Measurements from ENCODE around the gene DOCK6. TPM values are rescaled to one million over a fixed set of nuclear protein-coding genes. Genes with fewer than 3 reads are reported as not detected.

DOCK6 gene
- total RNA-seq, 2 donors from 2014 or later: 77.1 to 89.2 TPM

DNA sequence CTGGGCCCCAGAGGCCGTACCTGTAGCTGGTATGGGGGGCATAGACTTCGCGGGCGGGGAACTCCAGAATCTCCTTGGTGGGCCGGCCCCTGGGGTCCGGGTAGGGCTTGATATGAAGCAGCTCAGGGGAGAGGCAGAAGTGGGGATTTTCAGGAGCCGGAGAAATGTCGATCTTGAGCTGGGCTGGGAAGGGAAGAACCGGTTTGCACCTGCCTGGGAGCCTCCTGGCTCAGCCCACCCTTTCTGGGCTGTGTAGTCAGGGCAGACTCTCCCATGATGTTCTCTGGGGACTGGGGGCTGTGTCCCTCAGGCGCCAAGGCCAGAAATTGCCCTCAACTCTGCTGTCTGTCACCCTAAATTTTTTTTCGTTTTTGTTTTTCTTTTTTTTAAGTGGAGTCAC is 20.3 kb downstream of the DOCK6 start:
- no peak overlapping the region for H3K27ac ChIP-seq
- intact Hi-C loops (cut with DNase I): no loop called here
- H3K4me1 ChIP-seq: peaks cover 6% of the 10 kb centered on the region
- no peak for DNase-seq
- TF ChIP-seq, protein P1, sequence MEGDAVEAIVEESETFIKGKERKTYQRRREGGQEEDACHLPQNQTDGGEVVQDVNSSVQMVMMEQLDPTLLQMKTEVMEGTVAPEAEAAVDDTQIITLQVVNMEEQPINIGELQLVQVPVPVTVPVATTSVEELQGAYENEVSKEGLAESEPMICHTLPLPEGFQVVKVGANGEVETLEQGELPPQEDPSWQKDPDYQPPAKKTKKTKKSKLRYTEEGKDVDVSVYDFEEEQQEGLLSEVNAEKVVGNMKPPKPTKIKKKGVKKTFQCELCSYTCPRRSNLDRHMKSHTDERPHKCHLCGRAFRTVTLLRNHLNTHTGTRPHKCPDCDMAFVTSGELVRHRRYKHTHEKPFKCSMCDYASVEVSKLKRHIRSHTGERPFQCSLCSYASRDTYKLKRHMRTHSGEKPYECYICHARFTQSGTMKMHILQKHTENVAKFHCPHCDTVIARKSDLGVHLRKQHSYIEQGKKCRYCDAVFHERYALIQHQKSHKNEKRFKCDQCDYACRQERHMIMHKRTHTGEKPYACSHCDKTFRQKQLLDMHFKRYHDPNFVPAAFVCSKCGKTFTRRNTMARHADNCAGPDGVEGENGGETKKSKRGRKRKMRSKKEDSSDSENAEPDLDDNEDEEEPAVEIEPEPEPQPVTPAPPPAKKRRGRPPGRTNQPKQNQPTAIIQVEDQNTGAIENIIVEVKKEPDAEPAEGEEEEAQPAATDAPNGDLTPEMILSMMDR (IDR thresholded peaks at IDR 0.05): no peak
- no peak for TF ChIP-seq POLR2A (IDR thresholded peaks at IDR 0.05)
- 76 to 91% methylated on average over 10 of the region's 11 CpGs for WGBS, 2 donors
- no peaks in the 10 kb centered on the region for H3K36me3 ChIP-seq (replicated peaks in 1 of 2; ENCODE audit: insufficient read depth in 1 of 2, low read depth in 2 of 2)
- no peak overlapping the region for H3K4me3 ChIP-seq
- H3K27me3 ChIP-seq: no peaks in the 10 kb centered on the region
- ATAC-seq: no peak
- H3K9me3 ChIP-seq: no peaks in the 10 kb centered on the region

DNA sequence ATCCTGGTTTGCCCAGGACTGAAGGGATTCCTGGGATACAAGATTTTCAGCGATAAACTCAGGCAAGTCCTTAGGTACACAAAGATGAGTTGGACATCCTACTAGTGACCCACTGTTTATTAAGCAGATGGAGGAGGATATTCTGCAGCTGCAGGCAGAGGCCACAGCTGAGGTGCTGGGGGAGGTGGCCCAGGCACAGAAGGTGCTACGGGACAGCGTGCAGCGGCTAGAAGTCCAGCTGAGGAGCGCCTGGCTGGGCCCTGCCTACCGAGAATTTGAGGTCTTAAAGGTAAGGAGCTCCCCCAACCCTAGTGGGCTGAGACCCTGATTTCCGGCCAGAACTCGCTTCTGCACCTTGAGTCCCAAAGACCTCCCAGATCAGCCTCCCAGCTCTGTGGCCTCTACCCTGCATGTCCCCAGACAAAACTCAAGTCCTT is 22.3 kb downstream of the DOCK6 start:
- no peak overlapping the region for H3K27ac ChIP-seq
- H3K36me3 ChIP-seq (replicated peaks in 1 of 2; ENCODE audit: insufficient read depth in 1 of 2, low read depth in 2 of 2): no peaks in the 10 kb centered on the region
- peaks cover 6% of the 10 kb centered on the region for H3K4me1 ChIP-seq
- intact Hi-C loops (cut with DNase I): no loop called here
- 97 to 100% methylated on average over 1 to 8 of the region's 8 CpGs for WGBS, 2 donors
- no peak for ATAC-seq
- TF ChIP-seq, protein P1 (IDR thresholded peaks at IDR 0.05): no peak
- TF ChIP-seq POLR2A (IDR thresholded peaks at IDR 0.05): no peak
- H3K27me3 ChIP-seq: no peaks in the 10 kb centered on the region
- no peak for DNase-seq
- no peak overlapping the region for H3K4me3 ChIP-seq
- no peaks in the 10 kb centered on the region for H3K9me3 ChIP-seq

DNA sequence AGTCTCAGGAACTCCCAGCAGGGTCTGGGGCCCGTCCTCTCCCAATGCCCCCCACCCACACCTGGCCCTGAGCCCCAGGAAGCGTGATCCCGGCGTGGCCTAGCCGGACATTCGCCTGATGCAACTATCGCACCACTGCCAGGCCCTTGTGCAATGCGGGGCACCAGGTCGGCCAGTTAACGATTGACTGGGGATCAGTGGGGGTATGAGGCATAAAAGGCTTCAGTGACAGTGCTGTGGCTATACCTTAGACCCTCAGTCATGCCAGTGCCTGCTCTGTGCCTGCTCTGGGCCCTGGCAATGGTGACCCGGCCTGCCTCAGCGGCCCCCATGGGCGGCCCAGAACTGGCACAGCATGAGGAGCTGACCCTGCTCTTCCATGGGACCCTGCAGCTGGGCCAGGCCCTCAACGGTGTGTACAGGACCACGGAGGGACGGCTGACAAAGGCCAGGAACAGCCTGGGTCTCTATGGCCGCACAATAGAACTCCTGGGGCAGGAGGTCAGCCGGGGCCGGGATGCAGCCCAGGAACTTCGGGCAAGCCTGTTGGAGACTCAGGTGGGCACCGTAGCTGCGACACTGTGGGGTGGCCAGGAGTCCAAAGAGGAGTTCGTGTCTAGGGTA is 22.8 kb downstream of the DOCK6 start, which contains the start of gene ANGPTL8:
Gene ANGPTL8 (plus strand): TSS at position 243 of the 624 bp plus-strand sequence. CDS start 19 bp downstream, at position 262.
- Histone ChIP-seq H3K4me3 (no peak within 1 kb of the TSS), H3K9me3 (no peaks in the 10 kb centered on the region), H3K4me1 (peaks cover 6% of the 10 kb centered on the region), H3K27me3 (no peaks in the 10 kb centered on the region), H3K27ac (no peak within 1 kb of the TSS), H3K36me3 (replicated peaks in 1 of 2; ENCODE audit: insufficient read depth in 1 of 2, low read depth in 2 of 2) (no peaks in the 10 kb centered on the region)
- DNase-seq (no peak), ATAC-seq (no peak)
- 98 to 100% methylated on average over 6 to 23 of the region's 23 CpGs for WGBS, 2 donors
- intact Hi-C loops (cut with DNase I): no loop called here
- TF ChIP-seq, protein P1 (IDR thresholded peaks at IDR 0.05): no peak
- no peak for TF ChIP-seq POLR2A (IDR thresholded peaks at IDR 0.05)

DNA sequence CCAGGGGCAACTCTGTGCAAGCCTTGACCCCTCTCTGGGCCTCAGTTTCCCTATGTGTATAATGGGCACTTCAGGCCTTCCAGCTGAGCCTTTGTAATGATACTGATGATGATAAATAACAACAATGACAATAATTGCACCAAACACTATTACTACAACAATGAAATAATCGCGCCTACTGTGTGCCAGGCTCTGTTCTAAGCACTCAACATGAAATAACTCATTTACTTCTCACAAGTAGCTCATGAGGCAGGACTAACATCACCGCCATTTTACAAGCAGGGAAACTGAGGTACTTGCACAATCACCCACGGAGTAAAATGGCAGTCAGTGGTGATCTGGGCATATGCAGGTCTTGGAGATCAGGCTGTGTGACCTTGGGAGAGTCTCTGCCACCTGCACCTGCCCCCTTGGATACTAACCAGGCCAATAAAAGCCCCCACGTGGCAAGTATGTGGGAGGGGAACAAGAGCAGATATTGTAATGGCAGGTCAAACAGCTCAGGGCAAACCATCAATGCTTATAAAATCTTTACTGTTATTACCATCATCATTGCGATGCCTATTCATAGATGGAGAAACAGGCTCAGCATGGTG is 23.4 kb downstream of the DOCK6 start:
- TF ChIP-seq POLR2A (IDR thresholded peaks at IDR 0.05): no peak
- TF ChIP-seq, protein P1 (IDR thresholded peaks at IDR 0.05): no peak
- WGBS, 2 donors: 74 to 78% methylated on average over 5 to 6 of the region's 6 CpGs
- H3K36me3 ChIP-seq (replicated peaks in 1 of 2; ENCODE audit: insufficient read depth in 1 of 2, low read depth in 2 of 2): no peaks in the 10 kb centered on the region

More for the DNA sequence above, 23.4 kb downstream of the DOCK6 start:
- intact Hi-C loops (cut with DNase I): no loop called here
- no peak overlapping the region for H3K4me3 ChIP-seq
- peaks cover 5% of the 10 kb centered on the region for H3K4me1 ChIP-seq
- ATAC-seq: no peak
- no peak overlapping the region for H3K27ac ChIP-seq
- H3K27me3 ChIP-seq: no peaks in the 10 kb centered on the region
- H3K9me3 ChIP-seq: no peaks in the 10 kb centered on the region
- DNase-seq: no peak
